PFSK-1 (cell line): ENCODE measurements around the gene MRPL36.

Source experiments
- FOXP2 ChIP-seq: optimal IDR thresholded peaks from 2 replicates; pipeline ENCODE3; 2011; ENCODE audit warnings: borderline replicate concordance, control low read depth, inconsistent platforms; ENCODE audit not compliant: insufficient read depth; ENCODE audit errors: extremely low read length, extremely low read depth
- POLR2AphosphoS5 ChIP-seq: IDR thresholded peaks from 2 replicates; pipeline ENCODE4 v1.6.1; 2012; ENCODE audit warnings: low read depth, mild to moderate bottlenecking, control low read depth, low read length, moderate library complexity
- SIN3A ChIP-seq: IDR thresholded peaks from 2 replicates; pipeline ENCODE4 v1.6.1; 2012; ENCODE audit warnings: mild to moderate bottlenecking, low read length, moderate library complexity, borderline replicate concordance; ENCODE audit not compliant: insufficient read depth
- TAF1 ChIP-seq: IDR thresholded peaks from 2 replicates; pipeline ENCODE4 v1.6.1; 2012; ENCODE audit warnings: low read length, control low read depth, borderline replicate concordance; ENCODE audit not compliant: insufficient read depth
- TF ChIP-seq, protein P1 (sequence below), 2 experiments: IDR thresholded peaks; 2 replicates each; pipeline versions ENCODE4 v1.6.1 to v1.8.0; 2011 to 2012; ENCODE audit warnings: low read depth in 2 of 2, low read length in 2 of 2, control low read depth in 1 of 2, inconsistent platforms in 1 of 2, mild to moderate bottlenecking in 1 of 2, moderate library complexity in 1 of 2; ENCODE audit not compliant: insufficient read depth in 1 of 2

Gene MRPL36

GRCh38 chr5:1788828-1789227, 10.8 kb downstream of the MRPL36 start:
- TF ChIP-seq POLR2AphosphoS5 (no peak), TAF1 (no peak), FOXP2 (no peak), SIN3A (no peak)
- TF ChIP-seq, protein P1, sequence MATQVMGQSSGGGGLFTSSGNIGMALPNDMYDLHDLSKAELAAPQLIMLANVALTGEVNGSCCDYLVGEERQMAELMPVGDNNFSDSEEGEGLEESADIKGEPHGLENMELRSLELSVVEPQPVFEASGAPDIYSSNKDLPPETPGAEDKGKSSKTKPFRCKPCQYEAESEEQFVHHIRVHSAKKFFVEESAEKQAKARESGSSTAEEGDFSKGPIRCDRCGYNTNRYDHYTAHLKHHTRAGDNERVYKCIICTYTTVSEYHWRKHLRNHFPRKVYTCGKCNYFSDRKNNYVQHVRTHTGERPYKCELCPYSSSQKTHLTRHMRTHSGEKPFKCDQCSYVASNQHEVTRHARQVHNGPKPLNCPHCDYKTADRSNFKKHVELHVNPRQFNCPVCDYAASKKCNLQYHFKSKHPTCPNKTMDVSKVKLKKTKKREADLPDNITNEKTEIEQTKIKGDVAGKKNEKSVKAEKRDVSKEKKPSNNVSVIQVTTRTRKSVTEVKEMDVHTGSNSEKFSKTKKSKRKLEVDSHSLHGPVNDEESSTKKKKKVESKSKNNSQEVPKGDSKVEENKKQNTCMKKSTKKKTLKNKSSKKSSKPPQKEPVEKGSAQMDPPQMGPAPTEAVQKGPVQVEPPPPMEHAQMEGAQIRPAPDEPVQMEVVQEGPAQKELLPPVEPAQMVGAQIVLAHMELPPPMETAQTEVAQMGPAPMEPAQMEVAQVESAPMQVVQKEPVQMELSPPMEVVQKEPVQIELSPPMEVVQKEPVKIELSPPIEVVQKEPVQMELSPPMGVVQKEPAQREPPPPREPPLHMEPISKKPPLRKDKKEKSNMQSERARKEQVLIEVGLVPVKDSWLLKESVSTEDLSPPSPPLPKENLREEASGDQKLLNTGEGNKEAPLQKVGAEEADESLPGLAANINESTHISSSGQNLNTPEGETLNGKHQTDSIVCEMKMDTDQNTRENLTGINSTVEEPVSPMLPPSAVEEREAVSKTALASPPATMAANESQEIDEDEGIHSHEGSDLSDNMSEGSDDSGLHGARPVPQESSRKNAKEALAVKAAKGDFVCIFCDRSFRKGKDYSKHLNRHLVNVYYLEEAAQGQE (IDR thresholded peaks at IDR 0.05; ENCODE audit: insufficient read depth in 1 of 2, low read depth in 2 of 2, low read length in 2 of 2): no peak

GRCh38 chr5:1788200-1788599, 11.4 kb downstream of the MRPL36 start:
- TF ChIP-seq POLR2AphosphoS5 (no peak), TAF1 (no peak), FOXP2 (no peak), SIN3A (no peak)
- TF ChIP-seq, protein P1 (IDR thresholded peaks at IDR 0.05; ENCODE audit: insufficient read depth in 1 of 2, low read depth in 2 of 2, low read length in 2 of 2): no peak

- no peak for TF ChIP-seq FOXP2
Measured at GRCh38 chr5:1787472-1788047, 12.1 kb downstream of the MRPL36 start.

DNA sequence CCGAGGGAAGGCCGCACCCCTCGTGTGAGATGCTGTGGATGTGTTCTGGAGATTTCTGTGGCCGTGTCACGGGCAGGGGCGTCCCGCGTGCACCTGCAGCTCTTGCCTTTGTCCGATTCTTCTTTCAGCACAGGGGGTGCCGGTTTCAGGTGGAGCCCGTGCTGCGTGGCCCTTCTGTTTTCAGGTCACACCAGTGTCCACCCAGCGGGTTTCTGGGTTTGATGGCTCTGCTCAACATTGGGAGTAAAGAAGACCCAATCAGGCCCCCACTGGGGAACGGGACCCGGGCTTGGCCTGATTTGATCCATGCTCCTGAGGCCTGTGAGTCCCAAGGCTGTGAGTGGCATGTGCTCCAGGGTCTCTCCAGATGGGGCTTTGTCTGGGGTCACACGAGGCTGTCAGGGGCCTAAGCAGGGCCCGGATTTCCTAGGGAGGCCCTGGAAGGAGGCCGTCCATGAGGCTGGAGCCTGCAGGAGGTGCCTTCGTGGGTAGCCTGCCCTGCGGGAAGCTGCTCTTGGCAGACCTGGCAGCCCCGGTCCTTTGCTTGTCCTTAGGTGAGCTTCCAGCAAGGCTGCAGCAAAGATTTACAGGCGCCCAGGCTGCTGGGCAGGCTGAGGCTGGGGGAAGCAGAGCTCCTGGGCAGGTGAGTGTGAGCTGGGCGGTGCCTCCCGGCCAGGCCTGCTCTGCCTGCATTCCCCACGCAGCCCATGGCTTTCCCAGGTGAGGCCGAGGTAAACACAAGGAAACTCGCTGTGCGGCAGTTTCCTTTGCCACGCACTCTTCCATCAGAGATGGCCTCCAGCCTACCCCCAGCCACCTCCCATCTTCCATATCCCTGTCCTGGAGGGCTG, 12.8 kb downstream of the MRPL36 start:
- no peak for TF ChIP-seq TAF1
- TF ChIP-seq, protein P1 (IDR thresholded peaks at IDR 0.05; ENCODE audit: insufficient read depth in 1 of 2, low read depth in 2 of 2, low read length in 2 of 2): no peak

DNA sequence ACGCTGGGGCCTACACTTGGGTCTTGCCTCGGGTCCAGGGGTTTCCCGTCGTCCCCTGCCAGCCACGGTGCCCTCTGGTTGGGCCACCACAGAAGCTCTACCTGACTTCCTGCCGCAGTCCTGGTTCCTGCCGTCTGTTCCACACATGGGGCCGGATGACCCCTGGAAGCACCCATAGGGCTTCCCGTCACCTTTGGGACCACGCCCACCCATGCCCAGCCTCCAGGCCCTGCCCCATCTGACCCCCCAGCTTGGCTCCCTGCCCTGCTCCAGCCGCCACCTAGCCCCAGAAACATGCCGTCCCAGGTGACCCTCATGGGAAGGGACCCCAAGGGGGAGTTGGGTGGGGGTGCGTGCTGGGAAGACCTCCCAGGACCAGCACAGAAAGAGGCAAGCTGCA, 13.7 kb downstream of the MRPL36 start:
- TF ChIP-seq POLR2AphosphoS5: no peak
- TF ChIP-seq TAF1: no peak

DNA sequence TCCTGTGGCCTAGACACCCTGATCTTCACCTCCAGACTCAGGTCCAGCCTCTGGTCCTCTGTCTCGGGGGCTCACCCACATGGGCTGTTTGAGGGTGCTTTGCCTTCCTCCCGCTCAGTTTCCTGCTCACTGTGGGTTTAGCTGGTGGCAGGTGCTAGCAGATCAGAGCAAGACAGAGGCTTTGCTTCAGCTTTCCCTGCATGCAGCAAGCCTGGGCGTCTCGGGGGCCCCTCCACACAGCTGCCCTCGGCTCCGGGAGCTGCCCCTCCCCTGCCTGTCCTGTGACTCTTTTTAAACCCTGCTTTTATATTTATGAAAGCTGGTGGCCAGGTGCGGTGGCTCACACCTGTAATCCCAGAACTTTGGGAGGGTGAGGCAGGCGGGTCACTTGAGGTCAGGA, 14.6 kb downstream of the MRPL36 start:
- TF ChIP-seq FOXP2 (no peak), TAF1 (no peak), POLR2AphosphoS5 (no peak), SIN3A (no peak)
- TF ChIP-seq, protein P1 (IDR thresholded peaks at IDR 0.05; ENCODE audit: insufficient read depth in 1 of 2, low read depth in 2 of 2, low read length in 2 of 2): no peak
